Measurements from ENCODE around the gene FGF3. TPM values are rescaled to one million over a fixed set of nuclear protein-coding genes. Genes with fewer than 3 reads are reported as not detected.
A peak's percentile ranks its signal among the peaks of the same experiment; 100 is the strongest.

Gene FGF3
- total RNA-seq, 3 donors from 2014 or later, result not detected

DNA sequence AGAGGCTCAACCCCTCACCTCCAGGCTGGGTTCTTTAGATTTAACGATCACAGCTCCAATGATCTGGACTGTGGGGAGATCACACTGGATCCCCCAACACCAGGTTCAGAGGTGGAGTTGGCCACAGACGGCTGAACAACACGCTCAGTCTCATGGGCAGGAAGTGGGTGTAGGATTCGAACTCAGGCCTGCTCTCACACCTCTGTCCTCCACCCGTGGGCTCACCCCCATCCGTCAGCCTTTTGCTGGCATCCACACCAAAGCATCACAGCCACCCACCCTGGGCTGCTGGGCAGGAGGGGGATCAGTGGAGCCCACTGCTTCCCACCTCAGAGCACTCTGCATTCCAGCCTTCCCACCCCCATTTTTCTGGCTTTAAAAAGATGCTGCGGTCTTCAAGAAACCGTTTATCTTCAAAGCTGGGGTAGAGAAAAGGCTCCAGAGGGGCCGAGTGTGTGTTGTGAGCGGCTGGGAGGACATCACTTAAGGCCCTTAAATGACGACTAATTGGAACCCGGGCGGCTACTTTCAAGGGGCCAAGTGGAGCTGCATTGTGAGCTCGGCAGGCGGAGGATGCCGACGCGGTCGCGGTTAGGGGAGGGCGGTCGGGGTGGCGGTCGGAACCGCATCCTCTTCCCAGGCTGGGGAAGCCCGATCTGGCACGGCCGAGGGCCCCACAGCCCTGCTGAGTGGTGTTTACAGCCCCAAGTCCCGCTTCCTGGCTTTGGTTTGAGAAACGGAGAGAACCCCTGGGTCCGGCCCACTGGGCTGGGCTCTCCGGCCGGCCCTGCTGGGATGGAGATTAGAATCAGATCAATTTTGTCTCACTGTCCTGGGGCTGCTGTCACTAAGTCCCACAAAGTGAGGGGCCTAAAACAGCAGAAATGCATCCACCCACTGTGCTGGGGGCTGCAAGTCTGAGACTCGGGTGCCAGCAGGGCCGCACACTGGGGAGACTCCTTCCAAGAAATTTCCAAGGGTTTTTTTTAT, 15.9 kb upstream of the FGF3 start:
- Histone ChIP-seq H3K36me3 (no peaks in the 10 kb centered on the region), H3K4me1 (no peaks in the 10 kb centered on the region), H3K9me3 (no peaks in the 10 kb centered on the region), H3K27me3 (peaks cover 0 to 7% of the 10 kb centered on the region in 2 donors), H3K4me3 (no peak overlapping the region), H3K27ac (no peak overlapping the region)
- intact Hi-C loops (cut with DNase I; ENCODE audit: low total_unique reads), result no loop called here
- no peak for DNase-seq (ENCODE audit: low spot score in 2 of 2)
- no peak for TF ChIP-seq POLR2A (IDR thresholded peaks at IDR 0.05)

GRCh38 chr11:69834251-69834650, 15.0 kb upstream of the FGF3 start:
- intact Hi-C loops (cut with DNase I; ENCODE audit: low total_unique reads), result no loop called here

GRCh38 chr11:69832561-69833413, 13.6 kb upstream of the FGF3 start:
- Histone ChIP-seq H3K4me3 (no peak overlapping the region), H3K27me3 (peaks cover 0 to 7% of the 10 kb centered on the region in 2 donors), H3K4me1 (no peaks in the 10 kb centered on the region), H3K27ac (no peak overlapping the region), H3K36me3 (no peaks in the 10 kb centered on the region), H3K9me3 (peaks cover 0 to 4% of the 10 kb centered on the region in 2 donors)
- peak in 1 of 2 donors; percentile 40 for DNase-seq (ENCODE audit: low spot score in 2 of 2)
- TF ChIP-seq POLR2A (IDR thresholded peaks at IDR 0.05), result no peak
- TF ChIP-seq, protein P1, sequence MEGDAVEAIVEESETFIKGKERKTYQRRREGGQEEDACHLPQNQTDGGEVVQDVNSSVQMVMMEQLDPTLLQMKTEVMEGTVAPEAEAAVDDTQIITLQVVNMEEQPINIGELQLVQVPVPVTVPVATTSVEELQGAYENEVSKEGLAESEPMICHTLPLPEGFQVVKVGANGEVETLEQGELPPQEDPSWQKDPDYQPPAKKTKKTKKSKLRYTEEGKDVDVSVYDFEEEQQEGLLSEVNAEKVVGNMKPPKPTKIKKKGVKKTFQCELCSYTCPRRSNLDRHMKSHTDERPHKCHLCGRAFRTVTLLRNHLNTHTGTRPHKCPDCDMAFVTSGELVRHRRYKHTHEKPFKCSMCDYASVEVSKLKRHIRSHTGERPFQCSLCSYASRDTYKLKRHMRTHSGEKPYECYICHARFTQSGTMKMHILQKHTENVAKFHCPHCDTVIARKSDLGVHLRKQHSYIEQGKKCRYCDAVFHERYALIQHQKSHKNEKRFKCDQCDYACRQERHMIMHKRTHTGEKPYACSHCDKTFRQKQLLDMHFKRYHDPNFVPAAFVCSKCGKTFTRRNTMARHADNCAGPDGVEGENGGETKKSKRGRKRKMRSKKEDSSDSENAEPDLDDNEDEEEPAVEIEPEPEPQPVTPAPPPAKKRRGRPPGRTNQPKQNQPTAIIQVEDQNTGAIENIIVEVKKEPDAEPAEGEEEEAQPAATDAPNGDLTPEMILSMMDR (IDR thresholded peaks at IDR 0.05), result no peak
- no peak for TF ChIP-seq POLR2AphosphoS5 (IDR thresholded peaks at IDR 0.05)
- intact Hi-C loops (cut with DNase I; ENCODE audit: low total_unique reads), result no loop called here

More at GRCh38 chr11:69834251-69834650, 15.0 kb upstream of the FGF3 start:
- peaks cover 0 to 7% of the 10 kb centered on the region in 2 donors for H3K27me3 ChIP-seq
- peak in 1 of 2 donors; percentile 15 for DNase-seq (ENCODE audit: low spot score in 2 of 2)
- H3K27ac ChIP-seq, result no peak overlapping the region
- H3K9me3 ChIP-seq, result no peaks in the 10 kb centered on the region
- no peaks in the 10 kb centered on the region for H3K36me3 ChIP-seq
- TF ChIP-seq POLR2A (IDR thresholded peaks at IDR 0.05) (no peak), POLR2AphosphoS5 (IDR thresholded peaks at IDR 0.05) (no peak)
- TF ChIP-seq, protein P1 (IDR thresholded peaks at IDR 0.05), result no peak
- H3K4me3 ChIP-seq, result no peak overlapping the region
- H3K4me1 ChIP-seq, result no peaks in the 10 kb centered on the region

GRCh38 chr11:69831985-69832384, 12.8 kb upstream of the FGF3 start:
- intact Hi-C loops (cut with DNase I; ENCODE audit: low total_unique reads), result no loop called here
- peaks cover 0 to 7% of the 10 kb centered on the region in 2 donors for H3K27me3 ChIP-seq
- TF ChIP-seq POLR2A (IDR thresholded peaks at IDR 0.05) (no peak), POLR2AphosphoS5 (IDR thresholded peaks at IDR 0.05) (no peak)
- H3K27ac ChIP-seq, result no peak overlapping the region
- no peak overlapping the region for H3K4me3 ChIP-seq
- peaks cover 0 to 12% of the 10 kb centered on the region in 2 donors for H3K9me3 ChIP-seq
- no peak for DNase-seq (ENCODE audit: low spot score in 2 of 2)
- H3K36me3 ChIP-seq, result no peaks in the 10 kb centered on the region
- no peaks in the 10 kb centered on the region for H3K4me1 ChIP-seq

DNA sequence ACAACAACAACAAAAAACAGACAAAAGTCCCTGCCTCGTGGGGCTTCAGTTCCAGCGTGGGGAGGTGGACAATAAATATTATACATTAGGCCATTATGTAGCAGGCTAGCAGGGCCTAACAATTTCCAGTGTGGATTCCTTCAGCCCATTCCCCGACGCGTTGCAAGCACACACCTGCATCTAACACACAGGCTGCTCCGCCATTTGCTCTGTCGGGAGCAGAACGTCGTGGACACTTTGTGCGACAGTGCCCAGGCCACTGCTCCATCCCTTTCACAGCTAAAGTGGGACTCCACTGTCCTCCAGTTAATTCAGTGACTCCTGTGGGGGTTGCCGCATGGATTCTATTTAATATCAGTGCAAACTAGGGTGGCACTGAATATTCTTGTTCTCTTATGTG, 10.9 kb upstream of the FGF3 start:
- H3K27me3 ChIP-seq, result peaks cover 0 to 7% of the 10 kb centered on the region in 2 donors
- DNase-seq (ENCODE audit: low spot score in 2 of 2), result no peak
- TF ChIP-seq POLR2AphosphoS5 (IDR thresholded peaks at IDR 0.05), result no peak
- TF ChIP-seq, protein P1 (IDR thresholded peaks at IDR 0.05), result no peak
- TF ChIP-seq POLR2A (IDR thresholded peaks at IDR 0.05), result no peak
- peaks cover 3 to 12% of the 10 kb centered on the region in 2 donors for H3K9me3 ChIP-seq
- H3K4me3 ChIP-seq, result no peak overlapping the region
- H3K4me1 ChIP-seq, result no peaks in the 10 kb centered on the region
- intact Hi-C loops (cut with DNase I; ENCODE audit: low total_unique reads), result no loop called here
- H3K36me3 ChIP-seq, result no peaks in the 10 kb centered on the region
- H3K27ac ChIP-seq, result no peak overlapping the region
